SIG-M5 (cell line): ENCODE results near the gene ATRNL1.

ENCODE experiments used
- DNase-seq: peaks from one replicate; lab custom pipeline; 2025; lab: John Stamatoyannopoulos, UW

Gene ATRNL1

GRCh38 chr10:115988380-115988779, 895.2 kb downstream of the ATRNL1 start:
- DNase-seq: no peak

GRCh38 chr10:115989621-115990020, 896.5 kb downstream of the ATRNL1 start:
- no peak for DNase-seq

GRCh38 chr10:115992236-115992986, 899.2 kb downstream of the ATRNL1 start:
- no peak for DNase-seq

- no peak for DNase-seq
Observed at GRCh38 chr10:115996031-115996430, 902.9 kb downstream of the ATRNL1 start.

GRCh38 chr10:115998301-115998700, 905.1 kb downstream of the ATRNL1 start:
- DNase-seq: no peak
